Hematopoietic multipotent progenitor cell treated with erythropoietin and hydrocortisone succinate and interleukin-3 and kit ligand, for 8 days (in vitro differentiated cells): Measurements from ENCODE around the gene PRPSAP1.

Experiments used
- DNase-seq: peaks from one replicate; pipeline ENCODE4 v3.0.0-alpha.2; 2015

PRPSAP1 gene

GRCh38 chr17:76353599-76354316, at the start of gene PRPSAP1:
Gene PRPSAP1 (minus strand): TSS chr17:76353916. CDS start chr17:76353703, 213 bp downstream.
- DNase-seq = peak; percentile 92

- DNase-seq = no peak
Observed at GRCh38 chr17:76402711-76403110, 49.0 kb upstream of the PRPSAP1 start.

- no peak for DNase-seq
Observed at GRCh38 chr17:76399175-76400172, 45.8 kb upstream of the PRPSAP1 start.

- no peak for DNase-seq
Observed at GRCh38 chr17:76398523-76399174, 44.9 kb upstream of the PRPSAP1 start.

- DNase-seq = peak; percentile 88
Observed at GRCh38 chr17:76397687-76398522, 44.2 kb upstream of the PRPSAP1 start.

GRCh38 chr17:76397184-76397583, 43.5 kb upstream of the PRPSAP1 start:
- no peak for DNase-seq

GRCh38 chr17:76395980-76396379, 42.3 kb upstream of the PRPSAP1 start:
- DNase-seq = no peak

GRCh38 chr17:76394166-76394565, 40.5 kb upstream of the PRPSAP1 start:
- no peak for DNase-seq

- DNase-seq = no peak
Observed at GRCh38 chr17:76391200-76391715, 37.5 kb upstream of the PRPSAP1 start.

- no peak for DNase-seq
Observed at GRCh38 chr17:76390003-76390421, 36.3 kb upstream of the PRPSAP1 start.

GRCh38 chr17:76388966-76389888, 35.5 kb upstream of the PRPSAP1 start:
- no peak for DNase-seq

GRCh38 chr17:76386966-76387765, 33.5 kb upstream of the PRPSAP1 start:
- no peak for DNase-seq

GRCh38 chr17:76385892-76386786, 32.4 kb upstream of the PRPSAP1 start:
- DNase-seq = peak; percentile 91

GRCh38 chr17:76384987-76385891, 31.5 kb upstream of the PRPSAP1 start:
- DNase-seq = peak; percentile 74

- peak; percentile 81 for DNase-seq
Observed at GRCh38 chr17:76384222-76384986, 30.7 kb upstream of the PRPSAP1 start, which contains the start of gene SPHK1. Gene SPHK1 (plus strand): TSS chr17:76384609. CDS start chr17:76385645, 1,036 bp downstream.

GRCh38 chr17:76383546-76384221, 30.0 kb upstream of the PRPSAP1 start:
- peak; percentile 77 for DNase-seq
